SIG-M5 treated with dmso at 0.1 percent for 504 hours (cell line): ENCODE data around the gene UVSSA.

Experiments
- DNase-seq: peaks from one replicate; lab custom pipeline; 2025; ENCODE audit not compliant: unreplicated experiment; lab: John Stamatoyannopoulos, UW

Gene UVSSA

GRCh38 chr4:1345903-1346780, 866 bp upstream of the UVSSA start:
- peak; percentile 56 for DNase-seq

- peak; percentile 38 for DNase-seq
These were observed 429 bp downstream of the UVSSA start for GRCh38 chr4:1347410-1347864.

- no peak for DNase-seq
These were observed 1.1 kb downstream of the UVSSA start for GRCh38 chr4:1348014-1348513.

- DNase-seq = no peak
These were observed 1.7 kb downstream of the UVSSA start for GRCh38 chr4:1348746-1349145.

- DNase-seq = no peak
These were observed 2.6 kb downstream of the UVSSA start for GRCh38 chr4:1349359-1350168.

GRCh38 chr4:1350169-1350520, 3.1 kb downstream of the UVSSA start:
- no peak for DNase-seq

GRCh38 chr4:1351854-1352566, 5.0 kb downstream of the UVSSA start:
- DNase-seq = peak; percentile 57

- DNase-seq = no peak
These were observed 5.5 kb downstream of the UVSSA start for GRCh38 chr4:1352567-1352900.

GRCh38 chr4:1353186-1354055, 6.4 kb downstream of the UVSSA start:
- DNase-seq = no peak

GRCh38 chr4:1354136-1354982, 7.4 kb downstream of the UVSSA start:
- no peak for DNase-seq

GRCh38 chr4:1354983-1355275, 7.9 kb downstream of the UVSSA start:
- DNase-seq = no peak

GRCh38 chr4:1355378-1355777, 8.4 kb downstream of the UVSSA start:
- no peak for DNase-seq

GRCh38 chr4:1356181-1356998, 9.4 kb downstream of the UVSSA start:
- peak; percentile 35 for DNase-seq

- DNase-seq = no peak
These were observed 10.6 kb downstream of the UVSSA start for GRCh38 chr4:1357356-1358248.

GRCh38 chr4:1358421-1359143, 11.6 kb downstream of the UVSSA start:
- DNase-seq = no peak

- no peak for DNase-seq
These were observed 12.1 kb downstream of the UVSSA start for GRCh38 chr4:1359144-1359501.

GRCh38 chr4:1359976-1360375, 13.0 kb downstream of the UVSSA start:
- DNase-seq = no peak
